Embryonic facial prominence (tissue), 1 donor: ENCODE measurements around the gene ADH4.
"Not testable (repeated sequence)": the region's sequence is repeated elsewhere in the genome, so short reads cannot be mapped to it uniquely, and the experiment has no call there.

Experiments
- DNase-seq: peaks from one replicate; pipeline ENCODE4 v3.0.0-alpha.2; 2016; ENCODE audit errors: extremely low spot score

ADH4 gene

GRCh38 chr4:99080869-99081268, 63.2 kb downstream of the ADH4 start:
- DNase-seq = not testable (repeated sequence)

- DNase-seq = no peak
These were observed 64.3 kb downstream of the ADH4 start for GRCh38 chr4:99079625-99080295.

- no peak for DNase-seq
These were observed 65.0 kb downstream of the ADH4 start for GRCh38 chr4:99078931-99079624.

GRCh38 chr4:99078336-99078735, 65.8 kb downstream of the ADH4 start:
- DNase-seq = no peak

DNA sequence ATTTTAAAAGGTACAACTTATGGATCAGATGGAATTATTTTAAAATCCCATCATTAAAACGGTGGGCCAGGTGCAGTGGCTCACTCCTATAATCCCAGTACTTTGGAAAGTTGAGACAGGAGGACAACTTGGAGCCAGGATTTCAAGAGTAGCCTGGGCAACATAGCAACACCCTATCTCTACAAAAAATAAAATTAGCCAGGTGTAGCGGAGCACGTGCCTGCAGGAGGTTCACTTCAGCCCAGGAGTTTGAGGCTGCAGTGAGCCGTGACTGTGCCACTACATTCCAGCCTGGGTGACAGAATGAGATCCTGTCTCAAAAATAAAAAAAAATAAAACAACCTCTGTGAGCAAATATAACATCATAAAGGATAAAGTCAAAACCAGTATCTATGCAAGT, 66.9 kb downstream of the ADH4 start:
- no peak for DNase-seq

- DNase-seq = no peak
These were observed 67.7 kb downstream of the ADH4 start for GRCh38 chr4:99076292-99076976.

GRCh38 chr4:99074816-99075215, 69.3 kb downstream of the ADH4 start:
- DNase-seq = no peak
